GM12878 (cell line): Measurements from ENCODE around the gene PRRC2B. TPM values are rescaled to one million over a fixed set of nuclear protein-coding genes. Genes with fewer than 3 reads are reported as not detected.

ENCODE experiments used
- ATAC-seq: fragments of 200-7000 bp; cut with Tn5 transposase; 3 replicates; pipeline ENCODE4 v1.9.1; 2020; ENCODE audit warnings: mild to moderate bottlenecking, moderate library complexity
- BruUV-seq: library from RNA; stranded (reverse); fragments of 400-500 nt; replicated peaks from 2 replicates; lab custom pipeline; 2021; lab: Mats Ljungman, UMichigan
- CTCF ChIA-PET: fragments of 300-600 bp; sonication (Branson Sonifier 250); formaldehyde crosslinking; extraction: SDS; loops from one replicate; lab custom pipeline; 2021; ENCODE audit warnings: inconsistent platforms; lab: Yijun Ruan, JAX
- POLR2A ChIA-PET: fragments of 350-600 bp; formaldehyde crosslinking; extraction: SDS; loops from one replicate; lab custom pipeline; 2021; ENCODE audit warnings: inconsistent platforms; lab: Charles Lee
- RAD21 ChIA-PET: fragments of 300-600 bp; sonication (Branson Sonifier 250); formaldehyde crosslinking; loops from one replicate; lab custom pipeline; 2023; ENCODE audit warnings: antibody characterized with exemption; ENCODE audit not compliant: unreplicated experiment; lab: Charles Lee
- SMC1A ChIA-PET: fragments of 300-600 bp; sonication (Branson Sonifier 250); formaldehyde crosslinking; loops from one replicate; lab custom pipeline; 2023; ENCODE audit not compliant: unreplicated experiment, uncharacterized antibody; lab: Charles Lee
- DNase-seq: peaks from one replicate; pipeline ENCODE4 v3.0.0-alpha.2; 2011; ENCODE audit warnings: low read depth, low spot score
- FAIRE-seq: peaks from 3 replicates; lab custom pipeline; 2011; peaks lifted over from hg19 to GRCh38; lab: Jason Lieb, UNC
- H2AFZ ChIP-seq: 2 replicates; pipeline ENCODE4 v1.6.0; 2011; ENCODE audit warnings: low read depth, low read length, control low read depth; ENCODE audit not compliant: control insufficient read depth
- H3K27ac ChIP-seq: 2 replicates; pipeline ENCODE4 v1.5.1; 2011; ENCODE audit warnings: control low read depth; ENCODE audit not compliant: control insufficient read depth, insufficient read depth
- H3K27me3 ChIP-seq, 2 experiments: replicated peaks in 1 of 2; 2 replicates each; pipeline versions ENCODE4 v1.6.0 to v1.6.1; 2011; ENCODE audit warnings: low read length in 1 of 2; ENCODE audit not compliant: control insufficient read depth in 2 of 2, insufficient read depth in 2 of 2
- H3K36me3 ChIP-seq, 2 experiments: 2 replicates each; pipeline ENCODE4 v1.5.1; 2011; ENCODE audit warnings: low read length in 1 of 2; ENCODE audit not compliant: control insufficient read depth in 2 of 2, insufficient read depth in 2 of 2
- H3K4me1 ChIP-seq: 2 replicates; pipeline ENCODE4 v1.6.1; 2011; ENCODE audit warnings: mild to moderate bottlenecking, low read length, moderate library complexity, mixed read lengths; ENCODE audit not compliant: control insufficient read depth, insufficient read depth
- H3K4me2 ChIP-seq: 2 replicates; pipeline ENCODE4 v1.6.0; 2011; ENCODE audit warnings: control low read depth; ENCODE audit not compliant: control insufficient read depth, insufficient read depth
- H3K4me3 ChIP-seq: fragments of 200-600 bp; sonication (generic); 2 replicates; pipeline ENCODE4 v1.5.1; 2016
- H3K79me2 ChIP-seq: 2 replicates; pipeline ENCODE4 v1.6.0; 2011; ENCODE audit warnings: low read length; ENCODE audit not compliant: control insufficient read depth, insufficient read depth
- H3K9ac ChIP-seq: 2 replicates; pipeline ENCODE4 v1.8.0; 2011; ENCODE audit warnings: low read length, control low read depth, mixed read lengths; ENCODE audit not compliant: control insufficient read depth, insufficient read depth
- H3K9me3 ChIP-seq: replicated peaks from 3 replicates; pipeline ENCODE4 v1.5.1; 2011; ENCODE audit warnings: mild to moderate bottlenecking, low read length; ENCODE audit not compliant: control insufficient read depth, insufficient read depth
- H4K20me1 ChIP-seq: 2 replicates; pipeline ENCODE4 v1.6.0; 2011; ENCODE audit not compliant: control insufficient read depth, insufficient read depth
- BRCA1 ChIP-seq: IDR thresholded peaks from 2 replicates; pipeline ENCODE4 v1.6.1; 2011; ENCODE audit warnings: low read depth, low read length, improper control_type of control experiment
- CHD2 ChIP-seq: IDR thresholded peaks from 2 replicates; pipeline ENCODE4 v1.6.1; 2011; ENCODE audit warnings: low read depth, low read length, improper control_type of control experiment, borderline replicate concordance
- E2F4 ChIP-seq: IDR thresholded peaks from 2 replicates; pipeline ENCODE4 v1.6.1; 2012; ENCODE audit warnings: low read depth, low read length, improper control_type of control experiment
- HCFC1 ChIP-seq: fragments of 150-350 bp; IDR thresholded peaks from 2 replicates; pipeline ENCODE4 v1.6.1; 2014; ENCODE audit warnings: low read length
- KDM1A ChIP-seq: fragments of 200-600 bp; sonication (generic); IDR thresholded peaks from 2 replicates; pipeline ENCODE4 v1.6.1; 2016; ENCODE audit warnings: borderline replicate concordance
- MYC ChIP-seq: IDR thresholded peaks from 2 replicates; pipeline ENCODE4 v1.6.1; 2011; ENCODE audit warnings: mild to moderate bottlenecking, low read length, moderate library complexity, inconsistent platforms; ENCODE audit not compliant: insufficient read depth, insufficient replicate concordance, insufficient read length, severe bottlenecking
- PAX5 ChIP-seq: IDR thresholded peaks from 2 replicates; pipeline ENCODE4 v1.6.1; 2011; ENCODE audit warnings: low read depth, low read length, borderline replicate concordance
- PRDM15 ChIP-seq: fragments of 450-650 bp; formaldehyde crosslinking; IDR thresholded peaks from 2 replicates; pipeline ENCODE4 v1.4.0; 2020; ENCODE audit warnings: mild to moderate bottlenecking, moderate library complexity
- whole genome bisulfite sequencing: methylation state at CpG from one replicate; pipeline ENCODE4 v1.1.6; 2016; ENCODE audit warnings: low lambda C conversion rate; ENCODE audit not compliant: insufficient replicate concordance, insufficient coverage; ENCODE audit errors: missing lambda C conversion rate; 5-methylcytosine and 5-hydroxymethylcytosine counted together
- in situ Hi-C: fragments of 300-500 bp; cut with MboI; formaldehyde crosslinking; loops from 9 replicates; pipeline ENCODE4 v1.14.3; 2018; ENCODE audit warnings: mixed read lengths
- intact Hi-C: fragments of 100-400 bp; cut with micrococcal nuclease; formaldehyde crosslinking; loops from one replicate; pipeline ENCODE4 v1.14.2; 2022; ENCODE audit not compliant: unreplicated experiment
- polyA plus RNA-seq, 11 experiments: library from polyadenylated mRNA; depleted of rRNA in 4 of 11; unstranded in 6 of 11; stranded (reverse) in 5 of 11; fragments of >200 nt; fragmentation: Nextera tagmentation in 4 of 11; fragmentation: Illumina TruSeq in 1 of 11; extraction: Ambion mirVana in 4 of 11; extraction: Trizol in 1 of 11; gene quantifications; 1 replicate in 1 of 11; 2 replicates in 10 of 11; pipeline versions ENCODE4 v1.2.1 to v1.2.3, GENCODE V29; 2011 to 2016; ENCODE audit warnings: inconsistent platforms in 2 of 11, missing spikeins in 2 of 11, low read depth in 1 of 11
- total RNA-seq, 4 experiments: library from RNA; depleted of rRNA in 3 of 4; stranded (reverse); fragments of >200 nt in 3 of 4; fragmentation: Illumina TruSeq in 1 of 4; extraction: Trizol in 1 of 4; gene quantifications; 2 replicates each; pipeline versions ENCODE4 v1.2.1 to v1.2.3, GENCODE V29; 2013 to 2021

The PRRC2B gene
- total and polyA plus RNA-seq, 10 of the 15 experiments (the other 5 are each of a cell fraction or from before 2014, with no cell fraction given), result 0.84 to 155 (median 28.7) TPM

- SMC1A ChIA-PET, result no interaction called here
- no peaks in the 10 kb centered on the region for H3K27me3 ChIP-seq
- H3K4me2 ChIP-seq, result no peak overlapping the region
- H3K9me3 ChIP-seq, result no peaks in the 10 kb centered on the region
- H3K4me1 ChIP-seq, result no peaks in the 10 kb centered on the region
- H3K27ac ChIP-seq, result no peak overlapping the region
- no peaks in the 10 kb centered on the region for H4K20me1 ChIP-seq
- intact Hi-C loops (no loop called here), in situ Hi-C loops (no loop called here)
- WGBS, result over 99% methylated on average over 11 of the region's 11 CpGs
- no peak for TF ChIP-seq KDM1A
- TF ChIP-seq HCFC1, result no peak
- no peak for TF ChIP-seq E2F4
- no peak for TF ChIP-seq MYC
- no peak for TF ChIP-seq BRCA1
- no peak for TF ChIP-seq CHD2
- no peak for TF ChIP-seq PRDM15 (CRISPR knock-in tag)
- TF ChIP-seq PAX5, result no peak
- POLR2A ChIA-PET, result no interaction called here
- FAIRE-seq, result no peak
- H3K36me3 ChIP-seq, result peaks cover 15 to 23% of the 10 kb centered on the region in 2 experiments
- H3K9ac ChIP-seq, result no peak overlapping the region
- CTCF ChIA-PET, result interaction anchor here (0.5 to 0.7 kb wide), 2 partner anchors 89 to 191 kb away, joined by 3 read pairs; no protein-coding TSS in a partner anchor
- RAD21 ChIA-PET, result no interaction called here
- BruUV-seq, result no TSS peak
- H3K4me3 ChIP-seq, result no peak overlapping the region
- ATAC-seq, result no peak
- no peaks in the 10 kb centered on the region for H3K79me2 ChIP-seq
- no peak overlapping the region for H2AFZ ChIP-seq
- no peak for DNase-seq
Observed at GRCh38 chr9:131517761-131518190, 123.9 kb downstream of the PRRC2B start.
